Liver (tissue), 9 donors: ENCODE data around the gene RNASE12. TPM values are rescaled to one million over a fixed set of nuclear protein-coding genes. Genes with fewer than 3 reads are reported as not detected.

ENCODE experiments used
- DNase-seq: peaks from one replicate; pipeline ENCODE4 v3.0.0-alpha.2; 2017; ENCODE audit warnings: low spot score
- H3K27ac ChIP-seq, 2 donors: one replicate each; pipeline ENCODE4 v1.7.0; 2013; ENCODE audit warnings: inconsistent platforms in 2 of 2, low read length in 2 of 2, control low read depth in 1 of 2, low read depth in 1 of 2, mild to moderate bottlenecking in 1 of 2
- H3K27me3 ChIP-seq, 4 donors: one replicate each; pipeline versions ENCODE4 v1.6.1 to v1.7.0; 2013; ENCODE audit warnings: low read length in 3 of 4, inconsistent platforms in 1 of 4, mild to moderate bottlenecking in 1 of 4, moderate library complexity in 1 of 4; ENCODE audit not compliant: control insufficient read depth in 4 of 4, insufficient read depth in 4 of 4
- H3K36me3 ChIP-seq, 4 donors: one replicate each; pipeline versions ENCODE4 v1.6.1 to v1.7.0; 2013; ENCODE audit warnings: low read length in 3 of 4, mild to moderate bottlenecking in 3 of 4, low read depth in 1 of 4, moderate library complexity in 1 of 4; ENCODE audit not compliant: control insufficient read depth in 4 of 4, insufficient read depth in 3 of 4
- H3K4me1 ChIP-seq, 4 donors: one replicate each; pipeline versions ENCODE4 v1.6.1 to v1.7.0; 2013; ENCODE audit warnings: low read length in 3 of 4, mild to moderate bottlenecking in 3 of 4, moderate library complexity in 1 of 4; ENCODE audit not compliant: control insufficient read depth in 4 of 4, insufficient read depth in 4 of 4
- H3K4me3 ChIP-seq, 3 donors: one replicate each; pipeline versions ENCODE4 v1.6.1 to v1.7.0; 2013; ENCODE audit warnings: low read length in 3 of 3, control low read depth in 1 of 3, low read depth in 1 of 3, mild to moderate bottlenecking in 1 of 3
- H3K9ac ChIP-seq, 2 donors: one replicate each; pipeline ENCODE4 v1.7.0; 2013; ENCODE audit warnings: low read length in 2 of 2, mild to moderate bottlenecking in 2 of 2, moderate library complexity in 2 of 2, control low read depth in 1 of 2, low read depth in 1 of 2
- H3K9me3 ChIP-seq, 4 donors: one replicate each; pipeline versions ENCODE4 v1.6.1 to v1.7.0; 2013; ENCODE audit warnings: low read length in 3 of 4; ENCODE audit not compliant: control insufficient read depth in 4 of 4
- EGR1 ChIP-seq, 2 donors: IDR thresholded peaks; 2 replicates each; pipeline ENCODE4 v1.6.1; 2016 to 2018; ENCODE audit warnings: antibody characterized with exemption in 2 of 2, low read depth in 2 of 2
- FOXA1 ChIP-seq: IDR thresholded peaks from 2 replicates; pipeline ENCODE4 v1.6.1; 2016; ENCODE audit warnings: antibody characterized with exemption
- FOXA2 ChIP-seq: IDR thresholded peaks from 2 replicates; pipeline ENCODE4 v1.6.1; 2016; ENCODE audit warnings: antibody characterized with exemption
- GABPA ChIP-seq, 2 donors: IDR thresholded peaks in 1 of 2; conservative IDR thresholded peaks in 1 of 2; 2 replicates each; pipeline ENCODE4 v1.6.1; 2016; ENCODE audit warnings: antibody characterized with exemption in 2 of 2, mild to moderate bottlenecking in 1 of 2, moderate library complexity in 1 of 2
- HNF4A ChIP-seq, 2 donors: conservative IDR thresholded peaks; 2 replicates each; pipeline ENCODE4 v1.6.1; 2016; ENCODE audit warnings: antibody characterized with exemption in 2 of 2, mild to moderate bottlenecking in 2 of 2
- HNF4G ChIP-seq: IDR thresholded peaks from 2 replicates; pipeline ENCODE4 v1.6.1; 2016; ENCODE audit warnings: antibody characterized with exemption
- JUND ChIP-seq, 2 donors: IDR thresholded peaks; 2 replicates each; pipeline ENCODE4 v1.6.1; 2016; ENCODE audit warnings: antibody characterized with exemption in 2 of 2
- NR2F2 ChIP-seq: IDR thresholded peaks from 2 replicates; pipeline ENCODE4 v1.6.1; 2016; ENCODE audit warnings: antibody characterized with exemption
- RAD21 ChIP-seq, 2 donors: IDR thresholded peaks; 2 replicates each; pipeline ENCODE4 v1.6.1; 2016; ENCODE audit warnings: antibody characterized with exemption in 2 of 2, mild to moderate bottlenecking in 2 of 2
- RXRA ChIP-seq, 2 donors: IDR thresholded peaks; 2 replicates each; pipeline ENCODE4 v1.6.1; 2017 to 2018; ENCODE audit warnings: antibody characterized with exemption in 2 of 2, mild to moderate bottlenecking in 1 of 2
- SP1 ChIP-seq: IDR thresholded peaks from 2 replicates; pipeline ENCODE4 v1.6.1; 2018; ENCODE audit warnings: antibody characterized with exemption, mild to moderate bottlenecking
- TAF1 ChIP-seq: conservative IDR thresholded peaks from 2 replicates; pipeline ENCODE4 v1.6.1; 2016; ENCODE audit warnings: antibody characterized with exemption, mild to moderate bottlenecking
- YY1 ChIP-seq: IDR thresholded peaks from 2 replicates; pipeline ENCODE4 v1.6.1; 2016; ENCODE audit warnings: antibody characterized with exemption, mild to moderate bottlenecking
- WGBS: extraction: QIAGEN DNeasy Blood & Tissue Kit; methylation state at CpG from one replicate; pipeline ENCODE4 v1.1.7; 2013; 5-methylcytosine and 5-hydroxymethylcytosine counted together
- polyA plus RNA-seq, 2 donors: library from polyadenylated mRNA; stranded (reverse) in 1 of 2; unstranded in 1 of 2; fragments of 200-250 nt in 1 of 2; fragments of >200 nt in 1 of 2; fragmentation: Nextera tagmentation in 1 of 2; extraction: Ambion mirVana in 1 of 2; gene quantifications; one replicate each; pipeline versions ENCODE4 v1.2.1 to v1.2.3, GENCODE V29; 2013 to 2015
- total RNA-seq, 2 donors: library from RNA; depleted of rRNA; stranded (reverse); fragments of >200 nt; gene quantifications; one replicate each; pipeline ENCODE4 v1.2.3, GENCODE V29; 2014
- TF ChIP-seq, protein P1 (sequence below): fragments of 150-350 bp; IDR thresholded peaks from 2 replicates; pipeline ENCODE4 v1.5.1; 2017; ENCODE audit warnings: improper control_type of control experiment, low read depth, low read length; ENCODE audit not compliant: missing input control
- TF ChIP-seq, protein P2 (sequence below): IDR thresholded peaks from 2 replicates; pipeline ENCODE4 v1.6.1; 2016; ENCODE audit warnings: antibody characterized with exemption
- TF ChIP-seq, protein P3 (sequence below): IDR thresholded peaks from 2 replicates; pipeline ENCODE4 v1.6.1; 2016; ENCODE audit warnings: antibody characterized with exemption
- TF ChIP-seq, protein P4 (sequence below): IDR thresholded peaks from 2 replicates; pipeline ENCODE4 v1.6.1; 2016; ENCODE audit warnings: antibody characterized with exemption
- TF ChIP-seq, protein P5 (sequence below): IDR thresholded peaks from 2 replicates; pipeline ENCODE4 v1.6.1; 2016; ENCODE audit warnings: antibody characterized with exemption, mild to moderate bottlenecking
- donor health status: healthy.
- donor health status: healthy.
- donor health status: healthy.
- donor health status: healthy.
- donor health status: healthy.

Gene RNASE12
- total and polyA plus RNA-seq, 4 donors, result not detected

DNA sequence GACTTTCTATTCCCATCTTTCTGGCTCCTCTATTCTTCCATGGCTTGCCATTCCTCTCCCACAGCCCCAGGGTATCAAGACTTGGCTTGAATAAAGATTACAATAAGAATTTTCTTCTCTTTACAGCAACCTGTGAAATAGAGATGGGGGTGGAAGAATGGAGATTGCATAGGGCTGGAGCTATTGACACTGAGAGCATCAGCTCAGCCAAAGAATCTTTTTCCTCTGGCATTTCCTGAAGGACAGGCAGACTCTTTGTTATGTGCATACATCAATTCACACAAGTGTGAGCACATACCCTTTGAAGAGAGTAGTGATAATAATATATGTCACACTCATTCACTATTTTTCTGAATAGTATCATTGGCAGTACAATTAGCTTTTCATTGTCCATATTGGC, 8.0 kb downstream of the RNASE12 start:
- H3K27me3 ChIP-seq, result no peaks in the 10 kb centered on the region

DNA sequence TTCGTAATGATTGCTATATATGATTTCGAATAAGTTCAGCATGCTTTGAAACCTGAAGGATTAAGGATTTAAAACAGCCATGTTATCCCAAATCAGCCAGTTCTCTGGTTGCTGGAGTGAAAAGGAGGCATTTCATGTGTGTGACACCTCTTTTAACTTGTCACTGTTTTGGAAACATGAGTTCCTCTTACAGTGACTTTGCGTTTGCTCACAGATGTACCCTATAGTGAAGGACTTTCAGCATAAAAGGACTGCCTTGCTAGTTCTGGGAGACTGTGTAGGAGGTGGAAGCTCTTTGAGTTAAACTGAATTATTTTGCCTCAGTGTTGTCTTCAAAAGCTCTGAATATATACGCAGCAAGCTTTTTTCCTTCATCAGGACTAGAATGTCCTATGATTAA, 10.9 kb downstream of the RNASE12 start:
- H3K36me3 ChIP-seq, result no peaks in the 10 kb centered on the region
- 88% methylated on average over 4 of the region's 4 CpGs for WGBS

More for the DNA sequence above, 8.0 kb downstream of the RNASE12 start:
- no peaks in the 10 kb centered on the region for H3K4me1 ChIP-seq
- TF ChIP-seq, protein P1, sequence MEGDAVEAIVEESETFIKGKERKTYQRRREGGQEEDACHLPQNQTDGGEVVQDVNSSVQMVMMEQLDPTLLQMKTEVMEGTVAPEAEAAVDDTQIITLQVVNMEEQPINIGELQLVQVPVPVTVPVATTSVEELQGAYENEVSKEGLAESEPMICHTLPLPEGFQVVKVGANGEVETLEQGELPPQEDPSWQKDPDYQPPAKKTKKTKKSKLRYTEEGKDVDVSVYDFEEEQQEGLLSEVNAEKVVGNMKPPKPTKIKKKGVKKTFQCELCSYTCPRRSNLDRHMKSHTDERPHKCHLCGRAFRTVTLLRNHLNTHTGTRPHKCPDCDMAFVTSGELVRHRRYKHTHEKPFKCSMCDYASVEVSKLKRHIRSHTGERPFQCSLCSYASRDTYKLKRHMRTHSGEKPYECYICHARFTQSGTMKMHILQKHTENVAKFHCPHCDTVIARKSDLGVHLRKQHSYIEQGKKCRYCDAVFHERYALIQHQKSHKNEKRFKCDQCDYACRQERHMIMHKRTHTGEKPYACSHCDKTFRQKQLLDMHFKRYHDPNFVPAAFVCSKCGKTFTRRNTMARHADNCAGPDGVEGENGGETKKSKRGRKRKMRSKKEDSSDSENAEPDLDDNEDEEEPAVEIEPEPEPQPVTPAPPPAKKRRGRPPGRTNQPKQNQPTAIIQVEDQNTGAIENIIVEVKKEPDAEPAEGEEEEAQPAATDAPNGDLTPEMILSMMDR, result no peak
- no peak for TF ChIP-seq EGR1 (IDR thresholded peaks at IDR 0.05; ENCODE audit: low read depth in 2 of 2)
- no peak for TF ChIP-seq SP1
- TF ChIP-seq, protein P2, sequence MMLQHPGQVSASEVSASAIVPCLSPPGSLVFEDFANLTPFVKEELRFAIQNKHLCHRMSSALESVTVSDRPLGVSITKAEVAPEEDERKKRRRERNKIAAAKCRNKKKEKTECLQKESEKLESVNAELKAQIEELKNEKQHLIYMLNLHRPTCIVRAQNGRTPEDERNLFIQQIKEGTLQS, result no peak
- no peak for TF ChIP-seq RXRA (IDR thresholded peaks at IDR 0.05)
- TF ChIP-seq FOXA1, result no peak
- TF ChIP-seq JUND (IDR thresholded peaks at IDR 0.05), result no peak
- no peak for TF ChIP-seq YY1
- TF ChIP-seq, protein P3, sequence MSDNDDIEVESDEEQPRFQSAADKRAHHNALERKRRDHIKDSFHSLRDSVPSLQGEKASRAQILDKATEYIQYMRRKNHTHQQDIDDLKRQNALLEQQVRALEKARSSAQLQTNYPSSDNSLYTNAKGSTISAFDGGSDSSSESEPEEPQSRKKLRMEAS, result no peak
- TF ChIP-seq, protein P4, sequence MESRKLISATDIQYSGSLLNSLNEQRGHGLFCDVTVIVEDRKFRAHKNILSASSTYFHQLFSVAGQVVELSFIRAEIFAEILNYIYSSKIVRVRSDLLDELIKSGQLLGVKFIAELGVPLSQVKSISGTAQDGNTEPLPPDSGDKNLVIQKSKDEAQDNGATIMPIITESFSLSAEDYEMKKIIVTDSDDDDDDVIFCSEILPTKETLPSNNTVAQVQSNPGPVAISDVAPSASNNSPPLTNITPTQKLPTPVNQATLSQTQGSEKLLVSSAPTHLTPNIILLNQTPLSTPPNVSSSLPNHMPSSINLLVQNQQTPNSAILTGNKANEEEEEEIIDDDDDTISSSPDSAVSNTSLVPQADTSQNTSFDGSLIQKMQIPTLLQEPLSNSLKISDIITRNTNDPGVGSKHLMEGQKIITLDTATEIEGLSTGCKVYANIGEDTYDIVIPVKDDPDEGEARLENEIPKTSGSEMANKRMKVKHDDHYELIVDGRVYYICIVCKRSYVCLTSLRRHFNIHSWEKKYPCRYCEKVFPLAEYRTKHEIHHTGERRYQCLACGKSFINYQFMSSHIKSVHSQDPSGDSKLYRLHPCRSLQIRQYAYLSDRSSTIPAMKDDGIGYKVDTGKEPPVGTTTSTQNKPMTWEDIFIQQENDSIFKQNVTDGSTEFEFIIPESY, result no peak
- no peak for TF ChIP-seq GABPA (IDR thresholded peaks at IDR 0.05 in 1 of 2, conservative IDR thresholded peaks at IDR 0.05 in 1 of 2)
- no peak for TF ChIP-seq RAD21 (IDR thresholded peaks at IDR 0.05)
- no peak for TF ChIP-seq NR2F2
- no peak for TF ChIP-seq HNF4G
- TF ChIP-seq, protein P5, sequence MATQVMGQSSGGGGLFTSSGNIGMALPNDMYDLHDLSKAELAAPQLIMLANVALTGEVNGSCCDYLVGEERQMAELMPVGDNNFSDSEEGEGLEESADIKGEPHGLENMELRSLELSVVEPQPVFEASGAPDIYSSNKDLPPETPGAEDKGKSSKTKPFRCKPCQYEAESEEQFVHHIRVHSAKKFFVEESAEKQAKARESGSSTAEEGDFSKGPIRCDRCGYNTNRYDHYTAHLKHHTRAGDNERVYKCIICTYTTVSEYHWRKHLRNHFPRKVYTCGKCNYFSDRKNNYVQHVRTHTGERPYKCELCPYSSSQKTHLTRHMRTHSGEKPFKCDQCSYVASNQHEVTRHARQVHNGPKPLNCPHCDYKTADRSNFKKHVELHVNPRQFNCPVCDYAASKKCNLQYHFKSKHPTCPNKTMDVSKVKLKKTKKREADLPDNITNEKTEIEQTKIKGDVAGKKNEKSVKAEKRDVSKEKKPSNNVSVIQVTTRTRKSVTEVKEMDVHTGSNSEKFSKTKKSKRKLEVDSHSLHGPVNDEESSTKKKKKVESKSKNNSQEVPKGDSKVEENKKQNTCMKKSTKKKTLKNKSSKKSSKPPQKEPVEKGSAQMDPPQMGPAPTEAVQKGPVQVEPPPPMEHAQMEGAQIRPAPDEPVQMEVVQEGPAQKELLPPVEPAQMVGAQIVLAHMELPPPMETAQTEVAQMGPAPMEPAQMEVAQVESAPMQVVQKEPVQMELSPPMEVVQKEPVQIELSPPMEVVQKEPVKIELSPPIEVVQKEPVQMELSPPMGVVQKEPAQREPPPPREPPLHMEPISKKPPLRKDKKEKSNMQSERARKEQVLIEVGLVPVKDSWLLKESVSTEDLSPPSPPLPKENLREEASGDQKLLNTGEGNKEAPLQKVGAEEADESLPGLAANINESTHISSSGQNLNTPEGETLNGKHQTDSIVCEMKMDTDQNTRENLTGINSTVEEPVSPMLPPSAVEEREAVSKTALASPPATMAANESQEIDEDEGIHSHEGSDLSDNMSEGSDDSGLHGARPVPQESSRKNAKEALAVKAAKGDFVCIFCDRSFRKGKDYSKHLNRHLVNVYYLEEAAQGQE, result no peak
- no peak for TF ChIP-seq TAF1
- TF ChIP-seq HNF4A (conservative IDR thresholded peaks at IDR 0.05), result no peak
- no peak for TF ChIP-seq FOXA2
- no peak overlapping the region for H3K9ac ChIP-seq
- no peak for DNase-seq
- no peak overlapping the region for H3K27ac ChIP-seq
- H3K9me3 ChIP-seq, result no peaks in the 10 kb centered on the region
- H3K4me3 ChIP-seq, result no peak overlapping the region
- no peaks in the 10 kb centered on the region for H3K36me3 ChIP-seq

More for the DNA sequence above, 10.9 kb downstream of the RNASE12 start:
- TF ChIP-seq TAF1, result no peak
- TF ChIP-seq, protein P3, result no peak
- TF ChIP-seq FOXA2, result no peak
- TF ChIP-seq, protein P1, result no peak
- DNase-seq, result no peak
- Histone ChIP-seq H3K9me3 (no peaks in the 10 kb centered on the region), H3K9ac (no peak overlapping the region), H3K27ac (no peak overlapping the region), H3K4me1 (no peaks in the 10 kb centered on the region), H3K4me3 (no peak overlapping the region), H3K27me3 (no peaks in the 10 kb centered on the region)
